ENCODE data around the gene RPL7A. TPM values are rescaled to one million over a fixed set of nuclear protein-coding genes. Genes with fewer than 3 reads are reported as not detected.

RPL7A gene
- total and polyA plus RNA-seq, 2 donors (not counting 3 experiments of a cell fraction or from before 2014, with no cell fraction given) = 2,112 to 2,329 TPM

- POLR2A ChIA-PET = no interaction called here
- DNase-seq (ENCODE audit: low read depth, low spot score) (no peak), FAIRE-seq (no peak)
- H3K27ac ChIP-seq (ENCODE audit: insufficient read depth, low read depth, low read length) = no peak overlapping the region
- no peaks in the 10 kb centered on the region for H3K27me3 ChIP-seq (ENCODE audit: control insufficient read depth in 2 of 2, insufficient read depth in 2 of 2, low read length in 2 of 2)
- H3K4me1 ChIP-seq (ENCODE audit: control insufficient read depth, extremely low read depth, insufficient read depth, low read length) = peaks cover 6% of the 10 kb centered on the region
- no peaks in the 10 kb centered on the region for H3K9me1 ChIP-seq (replicated peaks; ENCODE audit: control insufficient read depth, extremely low read depth, insufficient read depth, low read length)
- intact Hi-C loops (cut with micrococcal nuclease) = no loop called here
- no peak overlapping the region for H3K4me3 ChIP-seq (replicated peaks in 1 of 3; ENCODE audit: insufficient read depth in 1 of 3, low read depth in 1 of 3, low read length in 3 of 3)
- CTCF ChIA-PET = interaction anchor here (1.0 to 3.2 kb wide), 3 partner anchors 50 to 107 kb away, joined by 3 to 10 read pairs (median 3); partner anchors contain the start of gene SLC2A6
- no peaks in the 10 kb centered on the region for H4K20me1 ChIP-seq (replicated peaks; ENCODE audit: control insufficient read depth, extremely low read depth, insufficient read depth, low read length)
- H3K36me3 ChIP-seq (ENCODE audit: control insufficient read depth in 2 of 2, extremely low read depth in 1 of 2, insufficient read depth in 2 of 2, low read length in 2 of 2) = no peaks in the 10 kb centered on the region
- dilution Hi-C loops (cut with MboI; ENCODE audit: extremely low pct_ligation_motif_present, low sequenced_read_pairs) = no loop called here
- TF ChIP-seq MAX (IDR thresholded peaks at IDR 0.05; ENCODE audit: insufficient read depth, insufficient read length) (no peak), POLR2A (IDR thresholded peaks at IDR 0.05; ENCODE audit: low read depth, low read length) (no peak), CTCF (IDR thresholded peaks at IDR 0.05; ENCODE audit: extremely low read depth in 1 of 2, insufficient read depth in 1 of 2, low read depth in 1 of 2, low read length in 2 of 2) (no peak), GATA2 (IDR thresholded peaks at IDR 0.05; ENCODE audit: insufficient read depth, insufficient read length, low read depth, low read length) (no peak), FOS (IDR thresholded peaks at IDR 0.05; ENCODE audit: borderline replicate concordance, insufficient read depth, low read length) (no peak), MYC (IDR thresholded peaks at IDR 0.05; ENCODE audit: low read depth, low read length) (no peak)
- H2AFZ ChIP-seq (ENCODE audit: low read depth, low read length) = no peak overlapping the region
- no TSS peak for BruUV-seq (replicated peaks)
- no peak overlapping the region for H3K4me2 ChIP-seq (ENCODE audit: insufficient read depth, low read length)
- H3K9me3 ChIP-seq (replicated peaks; ENCODE audit: control insufficient read depth, insufficient read depth, low read length) = no peaks in the 10 kb centered on the region
- peaks cover 14% of the 10 kb centered on the region for H3K79me2 ChIP-seq (ENCODE audit: control insufficient read depth, insufficient read depth, low read length)
- H3K9ac ChIP-seq (replicated peaks; ENCODE audit: extremely low read depth, insufficient read depth, low read length) = no peak overlapping the region
Measured at GRCh38 chr9:133379153-133380086, 31.4 kb downstream of the RPL7A start.
